Thyroid gland (tissue), 4 donors: ENCODE measurements around the gene PAX8. TPM values are rescaled to one million over a fixed set of nuclear protein-coding genes. Genes with fewer than 3 reads are reported as not detected.
A peak's percentile ranks its signal among the peaks of the same experiment; 100 is the strongest.

Source experiments
- DNase-seq, 2 donors: peaks; one replicate each; pipeline ENCODE4 v3.0.0-alpha.2; 2019
- H3K27ac ChIP-seq, 3 donors: fragments of 200-600 bp; sonication (generic); 1 replicate in 2 of 3; 2 replicates in 1 of 3; pipeline ENCODE4 v1.5.1; 2016 to 2019; ENCODE audit warnings: mild to moderate bottlenecking in 1 of 3, moderate library complexity in 1 of 3
- H3K27me3 ChIP-seq: fragments of 200-600 bp; sonication (generic); one replicate; pipeline ENCODE4 v1.5.1; 2019
- H3K36me3 ChIP-seq, 2 donors: fragments of 200-600 bp; sonication (generic); one replicate each; pipeline ENCODE4 v1.5.1; 2016 to 2019
- H3K4me1 ChIP-seq, 2 donors: fragments of 200-600 bp; sonication (generic); one replicate each; pipeline ENCODE4 v1.5.1; 2017 to 2019
- H3K4me3 ChIP-seq, 3 donors: fragments of 200-600 bp; sonication (generic); replicated peaks in 1 of 3; 1 replicate in 2 of 3; 2 replicates in 1 of 3; pipeline ENCODE4 v1.5.1; 2016; ENCODE audit warnings: mild to moderate bottlenecking in 1 of 3
- H3K9me3 ChIP-seq: fragments of 200-600 bp; sonication (generic); one replicate; pipeline ENCODE4 v1.5.1; 2017
- CTCF ChIP-seq, 6 experiments: fragments of 200-600 bp in 3 of 6; fragments of 450-650 bp in 3 of 6; sonication (generic) in 3 of 6; IDR thresholded peaks; one replicate each; pipeline ENCODE4 v1.5.1; 2016 to 2019; ENCODE audit warnings: antibody characterized with exemption in 6 of 6, mild to moderate bottlenecking in 2 of 6, inconsistent platforms in 1 of 6, moderate library complexity in 1 of 6
- POLR2A ChIP-seq, 2 donors: fragments of 450-650 bp; IDR thresholded peaks; one replicate each; pipeline ENCODE4 v1.6.1; 2017; ENCODE audit warnings: antibody characterized with exemption in 2 of 2, mild to moderate bottlenecking in 2 of 2, moderate library complexity in 1 of 2
- WGBS, 2 donors: methylation state at CpG; one replicate each; pipeline ENCODE4 v1.1.5; 2017; 5-methylcytosine and 5-hydroxymethylcytosine counted together
- intact Hi-C: fragments of 100-400 bp; cut with DNase I; formaldehyde crosslinking; loops from one replicate; pipeline ENCODE4 v1.15.1; 2023
- total RNA-seq, 4 donors: library from RNA; depleted of rRNA; stranded (reverse); fragments of >200 nt; gene quantifications; one replicate each; pipeline ENCODE4 v1.2.3, GENCODE V29; 2016

PAX8 gene
- total RNA-seq, 4 donors from 2014 or later: 1,318 to 2,156 (median 1,767) TPM

DNA sequence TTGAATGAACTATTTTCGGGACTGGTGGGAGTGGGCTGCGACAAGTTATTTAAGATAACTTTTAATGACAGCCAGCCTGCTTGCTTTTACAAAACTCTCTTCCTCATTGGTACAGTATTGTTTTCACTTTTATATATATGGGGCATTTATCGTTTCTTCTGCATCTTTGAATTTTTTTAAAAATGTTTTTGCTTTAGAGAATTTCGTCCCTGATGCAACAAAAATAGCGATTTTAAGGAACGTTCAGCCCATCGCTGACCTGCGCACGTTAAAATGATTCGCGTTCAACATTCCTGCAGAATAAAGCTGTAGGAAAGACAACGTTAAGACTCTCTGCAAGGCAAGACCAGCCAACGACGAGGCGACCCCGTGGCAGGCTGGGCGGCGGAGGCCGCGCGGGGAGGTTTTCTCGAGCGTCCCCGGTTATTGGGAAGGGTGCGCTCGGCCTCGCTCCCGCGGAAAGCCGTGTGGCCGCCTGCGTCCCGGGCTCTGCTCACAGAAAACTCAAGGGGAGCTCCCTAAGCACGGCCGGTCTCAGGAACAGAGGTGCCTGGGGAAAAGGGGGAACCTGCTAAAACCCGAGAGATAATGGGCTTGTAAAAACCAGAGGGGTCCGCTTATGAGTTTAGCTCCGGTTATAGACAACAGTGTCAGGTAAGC lies 3.0 kb downstream of the PAX8 start:
- intact Hi-C loops: no loop called here
- Histone ChIP-seq H3K27me3 (no peaks in the 10 kb centered on the region), H3K9me3 (no peaks in the 10 kb centered on the region), H3K27ac (peak overlapping the region; percentile 92 to 99 (median 93)), H3K4me3 (peak overlapping the region; percentile 49 to 90 (median 73)), H3K4me1 (peaks cover 24 to 35% of the 10 kb centered on the region in 2 donors), H3K36me3 (peaks cover 31 to 39% of the 10 kb centered on the region in 2 donors)
- no peak for DNase-seq
- 6 to 7% methylated on average over 32 to 36 of the region's 38 CpGs for WGBS, 2 donors
- TF ChIP-seq CTCF (IDR thresholded peaks at IDR 0.05) (no peak), POLR2A (IDR thresholded peaks at IDR 0.05) (no peak)

DNA sequence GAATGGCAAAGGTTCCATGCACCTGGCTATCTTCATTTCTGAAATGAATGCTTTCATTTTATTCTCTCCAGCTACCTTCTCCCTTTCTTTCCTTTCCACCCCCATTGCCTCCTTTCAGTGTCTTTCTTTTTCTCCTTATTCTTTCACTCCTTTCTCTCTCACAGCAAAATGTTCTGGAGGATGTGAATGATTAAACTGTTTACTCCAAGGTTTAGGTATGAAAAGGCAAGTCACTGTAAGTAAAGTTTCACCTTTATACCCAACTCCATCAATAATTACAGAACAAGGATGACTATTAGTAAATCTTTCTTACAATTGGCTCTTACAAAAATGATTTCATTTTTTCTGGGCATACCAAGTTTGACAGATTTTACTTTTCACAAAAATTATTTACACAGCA lies 4.3 kb downstream of the PAX8 start:
- peaks cover 31 to 45% of the 10 kb centered on the region in 2 donors for H3K36me3 ChIP-seq
- H3K9me3 ChIP-seq: no peaks in the 10 kb centered on the region
- no peaks in the 10 kb centered on the region for H3K27me3 ChIP-seq
- H3K27ac ChIP-seq: peak overlapping the region; percentile 92 to 99 (median 93)
- intact Hi-C loops: no loop called here
- no peak for DNase-seq
- H3K4me1 ChIP-seq: peaks cover 24 to 34% of the 10 kb centered on the region in 2 donors
- peak overlapping the region; percentile 6 to 90 (median 73) for H3K4me3 ChIP-seq
- TF ChIP-seq POLR2A (IDR thresholded peaks at IDR 0.05): no peak
- no peak for TF ChIP-seq CTCF (IDR thresholded peaks at IDR 0.05)

- H3K27me3 ChIP-seq: no peaks in the 10 kb centered on the region
- peak overlapping the region; percentile 92 to 99 (median 93) for H3K27ac ChIP-seq
- intact Hi-C loops: no loop called here
- no peak for DNase-seq
- H3K36me3 ChIP-seq: peaks cover 31 to 45% of the 10 kb centered on the region in 2 donors
- peak overlapping the region in 2 of 3 donors; percentile 73 to 90 for H3K4me3 ChIP-seq
- WGBS, 2 donors: 8 to 27% methylated on average over 9 of the region's 9 CpGs
- no peaks in the 10 kb centered on the region for H3K9me3 ChIP-seq
- TF ChIP-seq CTCF (IDR thresholded peaks at IDR 0.05) (no peak), POLR2A (IDR thresholded peaks at IDR 0.05) (no peak)
- peaks cover 25 to 34% of the 10 kb centered on the region in 2 donors for H3K4me1 ChIP-seq
Measured at GRCh38 chr2:113273981-113274380, 4.7 kb downstream of the PAX8 start.

GRCh38 chr2:113273027-113273551 lies 5.6 kb downstream of the PAX8 start:
- WGBS, 2 donors: 4 to 6% methylated on average over 8 of the region's 8 CpGs
- DNase-seq: peak; percentile 74 to 84
- peak in 1 of 2 donors; percentile 92 for TF ChIP-seq POLR2A (IDR thresholded peaks at IDR 0.05)
- peak in 3 of 6 experiments; percentile 30 to 54 (median 50) for TF ChIP-seq CTCF (IDR thresholded peaks at IDR 0.05)
- peak overlapping the region; percentile 92 to 99 (median 93) for H3K27ac ChIP-seq
- H3K9me3 ChIP-seq: no peaks in the 10 kb centered on the region
- H3K4me3 ChIP-seq: peak overlapping the region; percentile 12 to 90 (median 73)
- H3K36me3 ChIP-seq: peaks cover 29 to 40% of the 10 kb centered on the region in 2 donors
- intact Hi-C loops: no loop called here
- H3K27me3 ChIP-seq: no peaks in the 10 kb centered on the region
- peaks cover 34 to 43% of the 10 kb centered on the region in 2 donors for H3K4me1 ChIP-seq

- Histone ChIP-seq H3K4me3 (peak overlapping the region in 1 of 3 donors; percentile 73), H3K9me3 (no peaks in the 10 kb centered on the region), H3K36me3 (peaks cover 29 to 34% of the 10 kb centered on the region in 2 donors), H3K4me1 (peaks cover 39 to 49% of the 10 kb centered on the region in 2 donors), H3K27ac (peak overlapping the region; percentile 92 to 99 (median 93)), H3K27me3 (no peaks in the 10 kb centered on the region)
- TF ChIP-seq CTCF (IDR thresholded peaks at IDR 0.05) (no peak), POLR2A (IDR thresholded peaks at IDR 0.05) (no peak)
- intact Hi-C loops: no loop called here
- no peak for DNase-seq
- WGBS, 2 donors: 10 to 21% methylated on average over 5 of the region's 5 CpGs
Measured at GRCh38 chr2:113272477-113272876, 6.2 kb downstream of the PAX8 start.
